Central memory CD8-positive, alpha-beta T cell (primary cell): Measurements from ENCODE around the gene NEK7.
"Not testable (repeated sequence)": the region's sequence is repeated elsewhere in the genome, so short reads cannot be mapped to it uniquely, and the experiment has no call there.

ENCODE experiments used
- ATAC-seq: fragments of 150-1000 bp; cut with Tn5 transposase; replicated peaks from 2 replicates; pipeline ENCODE4 v1.10.0; 2022; ENCODE audit warnings: mild to moderate bottlenecking, moderate FRiP score, moderate number of reproducible peaks; ENCODE audit not compliant: poor library complexity, severe bottlenecking; ENCODE audit errors: extremely low read depth
- DNase-seq, 2 donors: peaks; one replicate each; pipeline ENCODE4 v3.0.0; 2021; ENCODE audit warnings: low spot score in 2 of 2
- H3K27ac Mint-ChIP-seq: one replicate; pipeline ENCODE4 v1.8.0; 2022; ENCODE audit warnings: low read depth, mild to moderate bottlenecking, moderate library complexity, mixed read lengths
- H3K27me3 Mint-ChIP-seq: one replicate; pipeline ENCODE4 v1.8.0; 2022; ENCODE audit warnings: mixed read lengths
- H3K36me3 Mint-ChIP-seq: one replicate; pipeline ENCODE4 v1.8.0; 2022; ENCODE audit warnings: mild to moderate bottlenecking, moderate library complexity, mixed read lengths; ENCODE audit not compliant: insufficient read depth
- H3K4me1 Mint-ChIP-seq: one replicate; pipeline ENCODE4 v1.8.0; 2022; ENCODE audit warnings: mixed read lengths
- H3K4me3 Mint-ChIP-seq: one replicate; pipeline ENCODE4 v1.8.0; 2022; ENCODE audit warnings: mild to moderate bottlenecking, moderate library complexity, mixed read lengths
- H3K9me3 Mint-ChIP-seq: one replicate; pipeline ENCODE4 v1.8.0; 2022; ENCODE audit warnings: mixed read lengths

The NEK7 gene

DNA sequence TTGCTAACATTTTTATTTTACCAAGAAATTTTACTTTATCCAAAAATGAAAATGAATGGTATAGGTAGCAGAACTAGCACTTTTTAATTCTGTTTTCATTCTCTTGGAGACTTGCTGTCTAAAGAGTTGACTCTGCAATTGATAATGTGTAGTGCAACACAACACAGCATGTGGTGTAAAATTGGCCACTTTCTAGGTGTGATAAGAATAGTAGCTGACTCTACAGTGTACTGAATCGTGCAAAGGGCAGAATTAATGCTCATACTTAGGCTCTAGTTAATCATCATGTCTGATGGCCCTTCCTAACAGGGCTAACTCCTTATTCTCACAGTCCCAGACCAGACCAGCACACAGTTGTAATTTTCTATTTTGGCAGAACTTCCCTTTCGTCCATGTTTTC lies 140.5 kb downstream of the NEK7 start:
- Mint-ChIP-seq H3K27me3 (no peaks in the 10 kb centered on the region), H3K4me3 (no peak overlapping the region), H3K9me3 (no peaks in the 10 kb centered on the region), H3K27ac (no peak overlapping the region), H3K4me1 (peaks cover 16% of the 10 kb centered on the region), H3K36me3 (peaks cover 35% of the 10 kb centered on the region)
- ATAC-seq, result no peak
- DNase-seq, result no peak

GRCh38 chr1:198298640-198299039 lies 141.8 kb downstream of the NEK7 start:
- H3K36me3 Mint-ChIP-seq, result peaks cover 33% of the 10 kb centered on the region
- no peaks in the 10 kb centered on the region for H3K9me3 Mint-ChIP-seq
- DNase-seq (no peak), ATAC-seq (no peak)
- no peak overlapping the region for H3K27ac Mint-ChIP-seq
- no peak overlapping the region for H3K4me3 Mint-ChIP-seq
- no peaks in the 10 kb centered on the region for H3K27me3 Mint-ChIP-seq
- peaks cover 22% of the 10 kb centered on the region for H3K4me1 Mint-ChIP-seq

GRCh38 chr1:198300451-198300850 lies 143.7 kb downstream of the NEK7 start:
- Mint-ChIP-seq H3K9me3 (no peaks in the 10 kb centered on the region), H3K27me3 (no peaks in the 10 kb centered on the region), H3K4me1 (peaks cover 27% of the 10 kb centered on the region), H3K27ac (no peak overlapping the region), H3K36me3 (peaks cover 27% of the 10 kb centered on the region), H3K4me3 (no peak overlapping the region)
- DNase-seq, result no peak
- no peak for ATAC-seq

GRCh38 chr1:198304431-198304830 lies 147.6 kb downstream of the NEK7 start:
- no peaks in the 10 kb centered on the region for H3K27me3 Mint-ChIP-seq
- DNase-seq, result no peak
- H3K9me3 Mint-ChIP-seq, result peaks cover 6% of the 10 kb centered on the region
- H3K27ac Mint-ChIP-seq, result no peak overlapping the region
- peaks cover 14% of the 10 kb centered on the region for H3K36me3 Mint-ChIP-seq
- no peak for ATAC-seq
- peaks cover 24% of the 10 kb centered on the region for H3K4me1 Mint-ChIP-seq
- H3K4me3 Mint-ChIP-seq, result no peak overlapping the region

DNA sequence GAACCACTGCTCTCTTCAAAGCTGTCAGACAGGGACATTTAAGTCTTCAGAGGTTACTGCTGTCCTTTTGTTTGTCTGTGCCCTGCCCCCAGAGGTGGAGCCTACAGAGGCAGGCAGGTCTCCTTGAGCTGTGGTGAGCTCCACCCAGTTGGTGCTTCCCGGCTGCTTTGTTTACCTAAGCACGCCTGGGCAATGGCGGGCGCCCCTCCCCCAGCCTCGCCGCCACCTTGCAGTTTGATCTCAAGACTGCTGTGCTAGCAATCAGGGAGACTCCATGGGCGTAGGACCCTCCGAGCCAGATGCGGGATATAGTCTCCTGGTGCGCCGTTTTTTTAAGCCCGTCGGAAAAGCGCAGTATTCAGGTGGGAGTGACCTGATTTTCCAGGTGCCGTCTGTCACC lies 158.0 kb downstream of the NEK7 start:
- not testable (repeated sequence) for H3K4me3 Mint-ChIP-seq, H3K9me3 Mint-ChIP-seq, H3K27ac Mint-ChIP-seq, DNase-seq, ATAC-seq, H3K27me3 Mint-ChIP-seq
- Mint-ChIP-seq H3K36me3 (peaks cover 23% of the 10 kb centered on the region), H3K4me1 (peaks cover 39% of the 10 kb centered on the region)

GRCh38 chr1:198315331-198315730 lies 158.5 kb downstream of the NEK7 start:
- H3K27ac Mint-ChIP-seq, H3K4me3 Mint-ChIP-seq, H3K9me3 Mint-ChIP-seq, DNase-seq, ATAC-seq, H3K27me3 Mint-ChIP-seq: not testable (repeated sequence)
- Mint-ChIP-seq H3K4me1 (peaks cover 39% of the 10 kb centered on the region), H3K36me3 (peaks cover 23% of the 10 kb centered on the region)

DNA sequence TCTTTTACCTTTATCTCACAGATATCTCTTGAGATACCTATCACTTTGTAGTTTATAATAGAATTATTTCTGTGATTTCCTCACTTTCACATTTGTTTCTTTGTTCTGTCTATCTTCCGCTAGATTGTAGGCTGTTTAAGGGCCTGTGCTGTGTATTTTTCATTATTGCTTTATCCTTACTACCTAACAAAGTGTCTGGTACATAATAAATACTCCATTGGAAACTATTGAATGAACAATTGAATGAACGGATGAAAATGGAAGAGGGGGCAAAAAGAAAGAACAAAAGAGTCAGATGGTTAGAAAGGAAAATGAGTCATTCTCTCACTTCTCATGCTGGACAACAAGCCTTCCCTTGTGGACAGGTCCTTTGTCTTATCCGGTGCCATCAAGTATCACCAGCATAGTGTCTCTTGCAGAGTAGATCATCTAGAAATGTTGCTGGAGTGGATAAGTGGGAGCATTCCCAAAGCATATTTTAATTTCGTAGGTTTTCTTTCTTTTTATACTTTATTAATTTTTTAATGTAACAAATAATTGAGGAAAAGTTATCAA lies 159.8 kb downstream of the NEK7 start:
- no peak for DNase-seq
- H3K27ac Mint-ChIP-seq, result no peak overlapping the region
- peaks cover 39% of the 10 kb centered on the region for H3K4me1 Mint-ChIP-seq
- H3K9me3 Mint-ChIP-seq, result no peaks in the 10 kb centered on the region
- no peaks in the 10 kb centered on the region for H3K27me3 Mint-ChIP-seq
- H3K36me3 Mint-ChIP-seq, result peaks cover 27% of the 10 kb centered on the region
- no peak for ATAC-seq
- H3K4me3 Mint-ChIP-seq, result no peak overlapping the region

DNA sequence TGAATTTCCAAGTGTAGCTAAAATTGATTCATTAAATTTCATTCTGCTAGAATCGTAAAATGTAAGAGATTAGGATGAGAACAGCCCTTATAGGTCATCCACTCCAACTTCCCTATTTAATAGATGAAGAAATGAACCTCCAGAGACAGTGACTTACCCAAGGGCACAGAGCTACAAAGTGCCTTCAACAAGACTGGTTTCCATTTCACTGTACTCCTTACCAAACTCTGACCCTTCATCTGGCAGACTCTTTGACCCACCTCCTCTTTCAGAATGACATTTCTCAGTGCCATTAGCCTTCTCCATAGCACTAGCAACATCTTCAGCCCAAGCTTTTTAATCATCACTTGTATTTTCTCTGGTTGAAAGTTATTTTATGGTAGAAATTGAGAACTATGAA lies 161.3 kb downstream of the NEK7 start:
- H3K36me3 Mint-ChIP-seq, result peaks cover 27% of the 10 kb centered on the region
- DNase-seq (no peak), ATAC-seq (no peak)
- H3K27ac Mint-ChIP-seq, result peak overlapping the region; percentile 32
- peaks cover 34% of the 10 kb centered on the region for H3K4me1 Mint-ChIP-seq
- no peaks in the 10 kb centered on the region for H3K9me3 Mint-ChIP-seq
- no peak overlapping the region for H3K4me3 Mint-ChIP-seq
- no peaks in the 10 kb centered on the region for H3K27me3 Mint-ChIP-seq

GRCh38 chr1:198320759-198321158 lies 164.0 kb downstream of the NEK7 start:
- Mint-ChIP-seq H3K27ac (no peak overlapping the region), H3K36me3 (peaks cover 19% of the 10 kb centered on the region), H3K27me3 (no peaks in the 10 kb centered on the region), H3K4me1 (peaks cover 20% of the 10 kb centered on the region), H3K4me3 (no peak overlapping the region), H3K9me3 (no peaks in the 10 kb centered on the region)
- no peak for ATAC-seq
- no peak for DNase-seq

- H3K36me3 Mint-ChIP-seq, result peaks cover under 1% of the 10 kb centered on the region
- H3K4me3 Mint-ChIP-seq, result no peak overlapping the region
- H3K9me3 Mint-ChIP-seq, result no peaks in the 10 kb centered on the region
- DNase-seq, result no peak
- peaks cover 6% of the 10 kb centered on the region for H3K27me3 Mint-ChIP-seq
- H3K27ac Mint-ChIP-seq, result no peak overlapping the region
- ATAC-seq, result no peak
- no peaks in the 10 kb centered on the region for H3K4me1 Mint-ChIP-seq
Measured at GRCh38 chr1:198326232-198326631, 169.4 kb downstream of the NEK7 start.

GRCh38 chr1:198326915-198327314 lies 170.1 kb downstream of the NEK7 start:
- no peak for ATAC-seq
- H3K4me3 Mint-ChIP-seq, result no peak overlapping the region
- H3K36me3 Mint-ChIP-seq, result no peaks in the 10 kb centered on the region
- H3K9me3 Mint-ChIP-seq, result no peaks in the 10 kb centered on the region
- H3K4me1 Mint-ChIP-seq, result no peaks in the 10 kb centered on the region
- no peak for DNase-seq
- no peak overlapping the region for H3K27ac Mint-ChIP-seq
- H3K27me3 Mint-ChIP-seq, result peaks cover 11% of the 10 kb centered on the region

DNA sequence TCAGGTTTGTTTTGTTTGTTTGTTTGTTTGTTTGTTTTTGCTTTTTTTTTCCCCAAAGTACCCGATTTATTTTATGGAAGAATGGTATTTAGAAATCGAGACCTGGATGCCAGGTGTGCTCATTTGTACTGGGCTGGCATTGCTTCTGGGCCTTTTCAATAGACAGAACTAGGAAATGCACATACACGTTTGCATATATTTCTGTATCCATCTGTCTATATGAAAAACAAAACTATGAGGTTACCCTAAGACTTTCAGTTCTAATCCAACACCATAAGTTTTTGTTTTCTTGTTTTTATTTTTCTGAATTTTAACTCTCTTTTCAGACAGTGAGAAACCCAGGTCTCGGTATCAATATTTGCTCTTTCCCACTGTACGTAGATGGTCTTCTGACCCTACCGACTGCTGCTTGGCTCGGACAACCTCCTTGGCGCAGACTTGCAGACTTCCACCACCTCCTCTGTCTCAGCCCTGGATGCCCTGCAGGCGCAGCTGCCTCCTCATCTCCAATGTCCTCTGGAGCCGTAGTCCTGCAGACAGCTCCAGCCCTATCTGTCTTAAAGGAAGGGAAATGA lies 171.7 kb downstream of the NEK7 start:
- H3K4me1 Mint-ChIP-seq, result no peaks in the 10 kb centered on the region
- no peak overlapping the region for H3K27ac Mint-ChIP-seq
- peaks cover 11% of the 10 kb centered on the region for H3K27me3 Mint-ChIP-seq
- DNase-seq (no peak), ATAC-seq (no peak)
- H3K4me3 Mint-ChIP-seq, result no peak overlapping the region
- no peaks in the 10 kb centered on the region for H3K9me3 Mint-ChIP-seq
- H3K36me3 Mint-ChIP-seq, result no peaks in the 10 kb centered on the region

- H3K36me3 Mint-ChIP-seq, result no peaks in the 10 kb centered on the region
- H3K9me3 Mint-ChIP-seq, result peaks cover 5% of the 10 kb centered on the region
- no peak for ATAC-seq
- no peak for DNase-seq
- no peak overlapping the region for H3K27ac Mint-ChIP-seq
- H3K4me1 Mint-ChIP-seq, result no peaks in the 10 kb centered on the region
- H3K4me3 Mint-ChIP-seq, result no peak overlapping the region
- peaks cover 11% of the 10 kb centered on the region for H3K27me3 Mint-ChIP-seq
Measured at GRCh38 chr1:198330982-198331615, 174.3 kb downstream of the NEK7 start.
